GM19035 (cell line): ENCODE measurements around the gene GABRR2.
A peak's percentile ranks its signal among the peaks of the same experiment; 100 is the strongest.

Experiments used
- ATAC-seq: cut with Tn5 transposase; IDR thresholded peaks from one replicate; pipeline ENCODE4 v1.9.1; 2021; ENCODE audit not compliant: unreplicated experiment

GABRR2 gene

DNA sequence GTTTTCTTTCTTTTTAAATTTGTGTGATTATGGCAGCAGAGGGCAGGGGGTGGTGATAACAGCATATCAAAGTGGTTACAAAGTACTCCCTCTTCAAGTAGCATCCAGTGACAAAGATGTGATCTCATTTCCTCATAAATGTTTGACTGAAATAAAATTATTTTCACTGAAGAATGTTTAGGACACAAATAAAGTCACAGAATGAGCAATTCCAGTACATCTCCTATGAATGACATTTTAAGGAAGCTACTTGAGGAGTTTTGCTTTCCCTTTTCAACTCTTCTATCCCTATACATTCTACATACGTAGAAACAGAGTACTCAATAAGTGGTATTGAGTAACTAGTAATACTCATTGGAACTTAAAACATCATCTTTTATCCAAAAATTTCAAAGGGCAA is 13.9 kb upstream of the GABRR2 start:
- no peak for ATAC-seq

DNA sequence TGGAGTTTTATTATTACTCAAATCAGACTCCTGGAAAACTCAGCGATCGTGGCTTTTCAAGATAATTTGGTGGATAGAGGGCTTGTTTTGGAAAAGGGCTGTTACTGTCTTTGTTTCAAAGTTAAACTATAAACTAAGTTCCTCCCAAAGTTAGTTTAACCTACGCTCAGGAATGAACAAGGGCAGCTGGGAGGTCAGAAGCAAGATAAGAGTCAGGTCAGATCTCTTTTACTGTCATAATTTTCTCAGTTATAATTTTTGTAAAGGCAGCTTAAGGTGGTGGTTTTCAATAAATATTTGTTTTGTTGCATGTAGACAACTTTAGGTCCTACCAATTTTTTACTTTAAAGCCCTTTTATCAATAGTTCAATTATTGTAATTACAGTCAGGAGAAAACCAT is 9.2 kb upstream of the GABRR2 start:
- ATAC-seq: no peak

DNA sequence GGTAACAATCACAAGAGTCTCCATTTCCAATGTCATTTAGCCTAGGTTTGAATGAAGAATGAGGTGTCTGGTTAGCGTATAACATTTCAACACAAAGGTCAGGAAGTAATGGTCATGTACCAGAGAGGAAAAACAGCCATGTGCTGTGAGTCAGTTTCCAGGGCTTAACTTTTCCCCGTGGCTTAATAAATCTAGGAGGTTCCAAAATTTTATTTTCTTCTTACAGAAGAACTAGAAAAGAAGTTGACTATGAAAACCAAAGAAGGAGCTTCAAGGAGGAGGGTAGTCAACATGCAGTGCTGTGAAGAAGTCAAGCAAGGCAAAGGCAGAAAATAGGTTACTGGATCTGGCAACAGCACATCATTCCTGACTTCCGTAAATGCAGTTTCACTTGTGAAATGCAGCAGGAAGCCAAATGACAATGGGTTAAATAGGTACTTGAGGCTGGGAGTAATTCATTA is 8.4 kb upstream of the GABRR2 start:
- no peak for ATAC-seq

DNA sequence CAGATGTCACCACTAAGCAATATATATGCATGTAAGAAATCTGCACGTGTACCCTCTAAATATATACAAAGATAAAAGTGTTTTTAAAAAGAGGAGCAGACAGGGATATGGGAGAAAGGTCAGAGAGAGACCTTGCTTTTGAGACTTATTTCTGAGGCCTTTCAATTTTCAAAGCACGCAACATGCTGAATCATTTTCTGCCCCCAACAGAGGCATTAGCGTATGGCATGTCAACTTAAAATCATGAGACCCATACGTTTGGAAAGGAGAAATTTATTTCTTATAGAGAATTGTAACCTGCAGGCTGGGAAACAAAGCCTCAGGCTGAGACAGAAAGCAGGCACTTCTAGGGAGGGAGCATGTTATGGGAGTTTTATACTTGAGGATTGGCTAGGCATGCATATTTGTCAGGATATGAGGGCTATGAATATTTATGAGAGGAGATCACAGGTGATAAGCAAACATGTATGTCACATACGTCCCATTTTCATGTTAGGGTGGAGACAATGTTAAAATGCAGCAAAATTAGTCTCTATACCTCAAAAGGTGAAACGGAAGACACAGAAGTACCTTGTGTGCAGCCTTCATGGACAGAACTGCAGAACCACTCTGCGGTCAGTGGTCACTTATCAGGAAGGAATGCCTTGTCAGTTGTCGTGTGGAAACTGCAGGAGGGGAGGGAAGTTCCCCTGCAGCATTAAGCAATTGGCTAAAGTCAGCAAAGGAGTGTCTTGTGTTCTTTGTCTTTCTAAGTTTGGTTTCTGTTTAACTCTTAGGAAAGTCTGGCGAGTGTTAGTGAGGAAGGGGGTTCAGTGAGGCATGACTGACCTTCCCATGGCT is 6.3 kb upstream of the GABRR2 start:
- no peak for ATAC-seq

DNA sequence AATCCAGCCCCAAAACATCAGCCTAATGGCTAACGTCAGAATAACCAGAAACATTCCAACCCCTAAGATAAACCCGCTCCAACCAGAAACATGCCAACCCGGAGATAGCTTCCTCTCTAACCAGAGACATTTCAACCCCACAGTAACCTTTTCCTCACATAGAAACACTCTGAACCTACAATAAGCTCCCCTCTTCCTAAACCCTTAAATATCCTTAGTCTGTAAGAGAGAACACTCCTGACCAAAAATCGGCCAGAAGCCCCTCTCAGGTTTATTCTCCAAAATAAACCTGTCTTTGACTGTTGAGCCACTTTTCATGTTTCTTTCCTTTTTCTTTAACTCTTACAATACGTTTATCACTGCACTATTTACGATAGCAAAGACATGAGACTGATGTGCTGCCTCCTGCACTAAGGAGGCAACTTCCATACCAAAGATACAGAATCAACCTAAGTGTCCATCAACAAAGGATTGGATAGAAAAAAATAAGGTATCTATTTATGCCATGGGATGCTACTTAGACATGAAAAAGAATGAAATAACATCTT is 5.0 kb upstream of the GABRR2 start:
- no peak for ATAC-seq

DNA sequence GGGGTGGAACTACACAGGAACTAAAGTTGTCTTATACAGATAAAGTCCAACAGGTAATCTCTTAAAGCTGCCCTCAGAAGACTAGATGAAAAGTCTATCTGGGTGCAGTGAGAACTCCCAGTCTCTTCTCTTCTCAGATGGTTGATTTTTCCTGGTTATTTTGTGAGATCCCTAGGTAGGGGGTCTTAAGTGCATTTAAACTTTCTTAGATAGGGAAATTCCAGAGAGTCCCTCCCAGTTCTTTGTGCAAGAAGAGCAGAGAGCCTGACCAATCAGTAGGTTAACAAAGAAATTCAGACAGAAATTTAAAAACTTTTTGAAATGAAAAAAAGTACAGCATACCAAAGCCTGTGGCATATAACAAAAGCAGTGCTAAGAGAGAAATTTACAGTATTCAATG is 2.0 kb upstream of the GABRR2 start:
- ATAC-seq: no peak

DNA sequence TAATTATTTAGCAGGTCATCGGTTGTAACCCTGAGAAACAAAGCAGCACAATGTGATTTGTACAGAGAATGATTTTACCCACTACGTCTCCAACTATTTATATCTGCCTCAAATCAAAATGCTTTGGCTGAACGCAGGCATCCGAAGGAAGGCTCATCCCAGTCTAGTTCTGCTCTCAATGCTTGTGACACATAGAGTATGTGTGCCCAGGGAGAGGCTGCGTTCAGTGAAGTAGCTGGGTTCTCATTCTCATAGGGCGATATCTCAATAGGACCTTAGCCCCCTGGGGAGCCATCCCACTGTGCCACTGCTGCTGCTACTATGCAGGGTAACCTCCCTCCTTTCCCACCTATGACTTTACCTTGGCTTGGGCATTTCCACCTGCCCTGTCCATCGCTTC is 407 bp downstream of the GABRR2 start:
- no peak for ATAC-seq

DNA sequence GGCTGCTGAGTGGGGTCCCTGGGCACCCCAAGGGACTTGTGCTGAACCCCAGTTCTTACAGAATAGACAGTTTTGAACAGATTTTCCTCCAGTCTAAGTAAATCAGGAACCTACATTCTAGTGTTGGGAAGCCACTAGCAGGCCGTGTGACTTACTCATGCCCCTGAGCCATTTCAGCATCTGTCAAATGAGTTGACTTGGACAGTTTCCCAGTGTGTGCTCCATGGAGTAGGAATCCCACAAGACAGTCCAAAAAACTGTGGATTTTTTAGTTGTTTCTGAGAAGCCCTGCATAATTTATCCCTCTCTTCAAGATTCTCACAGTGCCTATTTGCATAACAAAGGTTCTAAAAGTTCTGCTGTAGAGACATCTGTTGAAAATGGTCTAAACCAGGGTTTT is 2.1 kb downstream of the GABRR2 start:
- no peak for ATAC-seq

DNA sequence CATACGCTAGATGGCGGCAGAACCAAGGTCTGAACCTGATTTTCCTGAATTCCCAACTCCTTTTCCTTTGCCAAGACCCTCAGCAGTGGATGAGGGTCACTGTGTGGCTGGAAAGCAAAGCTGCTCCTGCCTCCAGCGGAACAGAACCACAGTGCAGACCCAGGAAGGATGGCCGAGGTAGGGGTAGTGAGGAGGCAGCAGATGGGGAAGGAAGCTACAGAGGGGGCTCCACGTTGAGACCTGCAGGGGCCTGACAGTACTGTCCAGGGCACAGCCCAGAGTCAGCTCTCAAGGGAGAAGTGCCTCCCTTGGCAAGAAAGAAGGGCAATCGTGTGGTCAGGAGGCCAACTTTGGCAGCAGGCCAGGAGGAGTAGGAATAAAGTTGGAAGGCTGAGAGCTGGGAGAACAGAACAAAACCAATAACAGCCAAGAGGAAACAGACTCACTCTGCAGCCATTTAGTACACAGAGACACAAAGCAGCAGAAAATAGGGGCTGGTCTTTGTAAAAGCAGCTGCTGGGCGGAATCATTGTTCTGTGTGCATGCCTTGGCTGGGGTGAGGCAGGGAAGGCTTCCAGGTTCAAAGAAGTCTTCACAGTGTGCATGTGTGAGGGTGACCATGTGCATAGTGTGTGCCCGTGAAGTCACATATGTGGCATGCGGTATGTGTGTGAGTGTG is 3.1 kb downstream of the GABRR2 start:
- no peak for ATAC-seq

DNA sequence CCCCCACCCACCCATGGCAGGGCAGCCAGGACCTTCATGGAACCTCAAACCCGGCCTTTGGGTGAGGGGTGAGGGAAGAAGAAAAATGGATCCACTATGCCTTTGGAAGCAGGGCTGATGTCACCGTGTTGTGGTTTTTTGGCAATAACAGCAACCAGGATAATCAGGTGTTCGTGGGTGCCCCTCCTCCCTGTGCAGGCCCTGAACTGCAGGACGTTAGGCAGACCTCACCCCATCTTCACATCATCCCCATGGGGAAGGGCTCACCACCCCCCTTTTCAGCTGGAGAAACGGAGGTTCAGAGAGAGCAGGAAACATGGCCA is 3.6 kb downstream of the GABRR2 start:
- no peak for ATAC-seq

DNA sequence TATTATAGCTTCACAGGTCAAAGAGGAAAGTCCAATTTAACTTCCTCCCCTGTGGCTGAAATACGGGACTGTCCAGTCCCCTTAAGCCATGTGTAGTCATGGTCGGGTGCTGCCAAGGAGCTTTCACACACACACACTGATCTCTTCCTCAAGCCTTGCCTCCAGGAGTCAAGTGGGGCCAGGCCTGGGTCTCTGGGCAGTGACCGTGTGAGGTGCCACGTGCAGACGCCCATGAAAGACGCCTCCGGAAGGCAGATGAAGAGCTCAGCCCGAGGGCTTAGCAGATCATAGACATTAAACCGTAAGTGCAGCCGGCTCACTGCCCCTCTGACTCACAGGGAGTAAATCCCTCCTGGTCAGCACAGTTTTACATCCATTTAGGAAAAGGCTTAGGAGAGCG is 4.2 kb downstream of the GABRR2 start:
- no peak for ATAC-seq

DNA sequence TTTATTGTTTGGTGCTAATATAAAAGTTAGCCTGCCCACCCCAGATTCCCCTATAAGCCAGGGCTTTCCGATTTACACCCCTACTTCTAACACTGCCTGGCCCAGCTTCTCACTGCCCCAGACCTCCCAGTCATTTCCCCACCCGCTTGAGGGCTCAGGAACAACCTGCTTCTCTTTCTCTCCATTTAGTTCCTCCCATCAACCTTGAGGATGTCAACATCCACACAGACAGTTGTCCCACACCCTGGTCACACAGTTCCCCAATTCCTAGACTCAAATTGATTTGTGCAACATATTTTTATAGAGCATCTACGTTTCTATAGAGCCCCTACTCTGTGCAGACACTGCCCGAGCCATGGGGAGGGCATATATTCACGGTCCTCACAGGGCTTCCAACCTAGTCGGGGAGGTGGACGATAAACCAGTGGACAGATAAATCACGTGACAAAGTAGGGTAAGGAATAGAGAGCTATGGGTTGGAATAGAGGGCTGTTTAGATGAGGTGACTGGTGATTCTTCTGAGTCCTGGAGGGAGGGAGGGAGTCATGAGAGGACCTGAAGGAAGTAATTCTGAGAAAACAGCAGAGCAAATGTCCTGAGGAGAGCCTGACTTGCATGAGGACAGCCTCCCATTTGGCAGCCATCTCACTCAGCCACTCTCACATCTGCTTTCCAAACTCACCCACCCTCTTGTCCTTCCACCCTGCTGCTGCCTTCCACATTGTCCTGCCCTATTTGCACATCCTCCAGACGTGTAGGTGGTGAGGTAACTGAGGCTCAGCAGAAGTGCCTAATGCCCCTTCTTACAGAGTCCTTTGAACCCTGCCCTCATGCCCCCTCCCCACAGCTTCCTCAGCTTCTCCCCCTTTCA is 6.3 kb downstream of the GABRR2 start:
- no peak for ATAC-seq

DNA sequence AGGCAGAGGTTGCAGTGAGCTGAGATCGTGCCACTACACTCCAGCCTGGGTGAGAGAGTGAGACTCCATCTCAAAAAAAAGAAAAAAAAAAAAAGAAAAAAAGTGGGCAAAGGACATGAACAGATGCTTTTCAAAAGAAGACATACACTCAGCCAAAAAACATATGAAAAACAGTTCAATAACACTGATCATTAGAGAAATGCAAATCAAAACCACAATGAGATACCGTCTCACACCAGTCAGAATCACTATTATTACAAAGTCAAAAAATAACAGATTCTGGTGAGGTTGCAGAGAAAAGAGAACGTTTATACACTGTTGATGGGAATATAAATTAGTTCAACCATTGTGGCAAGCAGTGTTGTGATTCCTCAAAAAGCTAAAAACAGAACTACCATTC is 10.6 kb downstream of the GABRR2 start:
- ATAC-seq: peak; percentile 49

DNA sequence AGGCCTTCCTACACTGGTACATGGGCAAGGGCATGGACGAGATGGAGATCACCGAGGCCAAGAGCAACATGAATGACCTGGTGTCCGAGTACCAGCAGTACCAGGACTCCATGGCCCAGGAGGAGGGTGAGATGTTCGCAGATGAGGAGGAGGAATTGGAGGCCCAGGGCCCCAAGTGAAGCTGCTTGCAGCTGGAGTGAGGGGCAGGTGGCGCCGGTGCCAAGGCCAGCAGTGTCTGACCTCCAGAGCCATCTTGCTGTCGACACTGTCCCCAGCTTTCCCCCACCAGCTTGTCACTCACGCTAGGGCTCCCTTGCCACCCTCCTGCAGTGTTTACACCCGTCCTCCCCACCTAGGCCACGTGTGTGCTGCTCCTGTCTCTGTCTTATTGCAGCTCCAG is 12.2 kb downstream of the GABRR2 start:
- ATAC-seq: no peak

DNA sequence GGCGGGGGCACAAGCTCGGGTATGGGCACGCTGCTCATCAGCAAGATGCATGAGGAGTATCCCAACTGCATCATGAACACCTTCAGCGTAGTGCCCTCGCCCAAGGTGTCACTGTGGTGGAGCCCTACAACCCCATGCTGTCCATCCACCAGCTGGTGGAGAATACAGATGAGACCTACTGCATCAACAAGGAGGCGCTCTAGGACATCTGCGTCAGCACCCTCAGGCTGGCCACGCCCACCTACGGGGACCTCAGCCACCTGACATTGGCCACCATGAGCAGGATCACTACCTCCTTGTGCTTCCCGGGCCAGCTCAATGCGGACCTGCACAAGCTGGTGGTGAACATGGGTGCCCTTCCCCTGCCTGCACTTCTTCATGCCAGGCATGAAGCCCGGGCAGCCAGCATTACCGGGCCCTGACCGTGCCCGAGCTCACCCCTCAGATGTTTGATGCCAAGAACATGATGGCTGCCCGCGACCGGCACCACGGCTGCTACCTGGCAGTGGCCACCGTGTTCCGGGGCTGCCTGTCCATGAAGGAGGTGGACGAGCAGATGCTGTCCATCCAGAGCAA is 12.8 kb downstream of the GABRR2 start:
- ATAC-seq: no peak

DNA sequence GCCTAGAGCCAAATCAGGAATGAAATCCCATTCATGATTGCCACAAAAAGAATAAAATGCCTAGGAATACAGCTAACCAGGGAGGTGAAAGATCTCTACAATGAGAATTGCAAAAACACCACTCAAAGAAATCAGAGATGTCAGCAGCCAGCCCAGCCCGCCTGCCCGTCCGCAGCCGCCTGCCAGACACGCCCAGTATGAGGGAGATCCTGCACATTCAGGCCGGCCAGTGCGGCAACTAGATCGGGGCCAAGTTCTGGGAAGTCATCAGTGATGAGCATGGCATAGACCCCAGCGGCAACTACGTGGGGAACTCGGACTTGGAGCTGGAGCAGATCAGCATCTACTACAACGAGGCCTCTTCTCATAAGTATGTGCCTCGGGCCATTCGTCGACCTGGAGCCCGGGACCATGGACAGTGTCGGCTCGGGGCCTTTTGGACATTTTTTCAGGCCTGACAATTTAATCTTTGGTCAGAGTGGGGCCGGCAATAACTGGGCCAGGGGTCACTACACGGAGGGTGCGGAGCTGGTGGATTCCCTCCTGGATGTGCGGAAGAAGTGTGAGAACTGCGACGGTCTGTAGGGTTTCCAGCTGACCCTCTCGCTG is 13.4 kb downstream of the GABRR2 start:
- ATAC-seq: no peak

DNA sequence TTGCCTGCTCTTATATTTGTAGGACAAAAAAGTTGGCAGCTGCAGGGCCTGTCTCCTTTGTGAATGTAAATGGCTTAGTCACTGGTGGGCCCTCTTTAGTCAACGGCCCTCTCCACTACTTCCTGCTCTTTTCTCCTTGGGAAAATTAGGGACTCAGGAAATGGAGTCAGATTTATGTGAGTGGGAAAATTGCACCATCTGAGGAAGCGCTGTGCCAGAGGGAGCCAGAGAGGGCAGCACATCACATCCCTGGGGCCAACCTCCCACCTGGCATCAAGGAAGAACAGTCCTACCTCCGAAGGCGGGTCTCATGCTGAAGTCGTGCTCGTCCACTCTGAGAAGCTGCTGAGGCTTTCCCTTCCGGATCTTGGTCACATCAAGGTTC is 15.6 kb downstream of the GABRR2 start:
- no peak for ATAC-seq

DNA sequence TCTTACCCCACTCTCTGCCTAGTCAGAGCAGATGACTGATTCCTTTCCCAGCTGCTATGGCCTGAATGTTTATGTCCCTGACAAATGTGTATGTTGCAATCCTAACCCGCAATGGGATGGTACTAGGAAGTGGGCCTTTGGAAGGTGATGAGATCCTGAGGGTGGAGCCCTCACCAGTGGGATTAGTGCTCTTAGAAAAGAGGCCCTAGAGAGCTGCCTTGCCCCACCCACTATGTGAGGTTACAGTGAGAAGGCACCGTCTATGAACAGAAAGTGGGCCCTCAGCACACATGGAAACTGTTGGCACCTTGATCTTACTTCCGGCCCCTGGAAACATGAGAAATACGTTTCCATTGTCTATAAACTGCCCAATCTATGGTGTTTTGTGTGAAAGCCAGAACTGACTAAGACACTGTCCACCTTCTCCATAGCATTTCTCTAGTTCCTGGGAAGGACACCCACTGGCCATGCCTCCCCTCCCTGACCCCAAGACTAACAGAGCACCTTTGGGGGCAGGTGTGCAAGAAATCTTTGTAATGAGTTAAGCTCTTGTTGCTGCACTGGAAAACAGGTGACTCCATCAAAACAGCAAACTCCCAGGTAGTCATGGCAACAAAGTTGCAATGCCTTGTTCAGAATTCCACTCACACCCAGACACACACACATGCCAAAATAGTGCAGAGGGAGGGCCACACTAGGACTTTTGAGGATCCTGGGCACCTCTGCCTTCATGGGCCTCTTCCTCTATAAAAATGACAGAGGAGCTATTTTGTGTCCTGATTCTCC is 16.2 kb downstream of the GABRR2 start:
- no peak for ATAC-seq

DNA sequence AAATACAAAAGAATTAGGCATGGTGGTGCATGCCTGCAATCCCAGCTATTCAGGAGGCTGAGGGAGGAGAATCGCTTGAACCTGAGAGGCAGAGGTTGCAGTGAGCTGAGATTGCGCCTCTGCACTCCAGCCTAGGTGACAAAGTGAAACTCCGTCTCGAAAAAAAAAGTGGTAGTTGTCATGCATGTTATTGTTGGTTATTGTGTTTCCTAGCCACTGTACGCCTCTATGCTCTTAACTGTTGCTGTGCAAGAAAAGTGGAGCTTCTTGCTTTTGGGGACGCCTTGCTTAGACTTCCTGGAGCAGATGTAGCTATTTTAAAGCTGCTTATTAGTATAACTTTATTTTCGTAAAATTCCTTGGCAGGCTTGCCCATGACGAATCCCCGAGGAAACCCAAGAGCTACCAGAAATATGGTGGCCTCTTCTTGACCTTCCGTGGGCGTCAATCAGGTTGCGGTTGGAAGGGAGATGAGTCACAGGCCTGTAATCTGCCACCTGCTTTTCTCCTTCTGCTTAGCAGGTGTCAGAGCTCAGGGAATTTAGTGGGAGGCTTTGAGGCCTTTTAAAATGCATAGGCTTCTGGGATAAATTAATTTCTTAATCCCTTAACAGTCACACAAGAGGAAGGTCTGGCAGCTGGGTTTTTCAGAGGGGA is 17.3 kb downstream of the GABRR2 start:
- ATAC-seq: peak; percentile 93
